Endometrium (tissue), 2 donors: ENCODE results near the gene AADAT.
"Not testable (repeated sequence)": the region's sequence is repeated elsewhere in the genome, so short reads cannot be mapped to it uniquely, and the experiment has no call there.

Experiments used
- FAIRE-seq: peaks from 2 replicates; lab custom pipeline; 2012; peaks lifted over from hg19 to GRCh38; lab: Jason Lieb, UNC
- donor health status: control.
- donor health status: control.

The AADAT gene

GRCh38 chr4:170089668-170090351 lies at the start of gene AADAT:
Gene AADAT (minus strand): TSS chr4:170089956. CDS start chr4:170089690, 266 bp downstream.
- no peak for FAIRE-seq

- peak; percentile 62 for FAIRE-seq
Observed at GRCh38 chr4:170138580-170139194, 48.9 kb upstream of the AADAT start.

- no peak for FAIRE-seq
Observed at GRCh38 chr4:170137927-170138326, 48.2 kb upstream of the AADAT start.

GRCh38 chr4:170137466-170137865 lies 47.7 kb upstream of the AADAT start:
- no peak for FAIRE-seq

GRCh38 chr4:170134821-170135220 lies 45.1 kb upstream of the AADAT start:
- FAIRE-seq, result no peak

- FAIRE-seq, result no peak
Observed at GRCh38 chr4:170128219-170128804, 38.6 kb upstream of the AADAT start.

GRCh38 chr4:170127758-170128157 lies 38.0 kb upstream of the AADAT start:
- FAIRE-seq, result no peak

GRCh38 chr4:170124406-170124805 lies 34.6 kb upstream of the AADAT start:
- no peak for FAIRE-seq

- no peak for FAIRE-seq
Observed at GRCh38 chr4:170122252-170122651, 32.5 kb upstream of the AADAT start.

- no peak for FAIRE-seq
Observed at GRCh38 chr4:170114636-170115035, 24.9 kb upstream of the AADAT start.

- not testable (repeated sequence) for FAIRE-seq
Observed at GRCh38 chr4:170114183-170114582, 24.4 kb upstream of the AADAT start.

- FAIRE-seq, result no peak
Observed at GRCh38 chr4:170111546-170111945, 21.8 kb upstream of the AADAT start.

GRCh38 chr4:170111085-170111484 lies 21.3 kb upstream of the AADAT start:
- no peak for FAIRE-seq

- FAIRE-seq, result no peak
Observed at GRCh38 chr4:170110285-170110672, 20.5 kb upstream of the AADAT start.

- no peak for FAIRE-seq
Observed at GRCh38 chr4:170109586-170110284, 20.0 kb upstream of the AADAT start.

GRCh38 chr4:170106900-170107299 lies 17.1 kb upstream of the AADAT start:
- no peak for FAIRE-seq

GRCh38 chr4:170102426-170102825 lies 12.7 kb upstream of the AADAT start:
- FAIRE-seq, result no peak

GRCh38 chr4:170098171-170098570 lies 8.4 kb upstream of the AADAT start:
- not testable (repeated sequence) for FAIRE-seq

- FAIRE-seq, result no peak
Observed at GRCh38 chr4:170097681-170098080, 7.9 kb upstream of the AADAT start.

- no peak for FAIRE-seq
Observed at GRCh38 chr4:170093973-170094535, 4.3 kb upstream of the AADAT start.

- FAIRE-seq, result no peak
Observed at GRCh38 chr4:170091069-170091696, 1.4 kb upstream of the AADAT start.
